Suprapubic skin (tissue), 4 donors: ENCODE data around the gene FAU.

ENCODE experiments used
- CTCF ChIP-seq, 2 donors: fragments of 200-600 bp in 1 of 2; fragments of 450-650 bp in 1 of 2; sonication (generic) in 1 of 2; IDR thresholded peaks; one replicate each; pipeline ENCODE4 v1.5.1; 2016 to 2019; ENCODE audit warnings: antibody characterized with exemption in 2 of 2, mild to moderate bottlenecking in 1 of 2, moderate library complexity in 1 of 2
- EP300 ChIP-seq: sonication (generic); formaldehyde crosslinking; IDR thresholded peaks from one replicate; pipeline ENCODE4 v1.6.1; 2017; ENCODE audit warnings: antibody characterized with exemption
- POLR2A ChIP-seq, 2 donors: fragments of 450-650 bp; IDR thresholded peaks; one replicate each; pipeline ENCODE4 v1.6.1; 2017; ENCODE audit warnings: antibody characterized with exemption in 2 of 2, mild to moderate bottlenecking in 2 of 2, moderate library complexity in 2 of 2
- POLR2AphosphoS5 ChIP-seq, 3 donors: sonication (generic); formaldehyde crosslinking; IDR thresholded peaks; one replicate each; pipeline ENCODE4 v1.6.1; 2017; ENCODE audit warnings: antibody characterized with exemption in 3 of 3

GRCh38 chr11:65128182-65129145 is 6.5 kb upstream of the FAU start:
- TF ChIP-seq CTCF (IDR thresholded peaks at IDR 0.05) (no peak), EP300 (no peak), POLR2A (IDR thresholded peaks at IDR 0.05) (no peak), POLR2AphosphoS5 (IDR thresholded peaks at IDR 0.05) (no peak)
